Right atrium auricular region (tissue), 2 donors: ENCODE measurements around the gene KCNJ2. TPM values are rescaled to one million over a fixed set of nuclear protein-coding genes. Genes with fewer than 3 reads are reported as not detected.

Experiments used
- DNase-seq: peaks from one replicate; pipeline ENCODE4 v3.0.0-alpha.2; 2019; ENCODE audit warnings: low spot score
- H3K27ac ChIP-seq, 2 donors: fragments of 200-600 bp; sonication (generic); 1 replicate in 1 of 2; 2 replicates in 1 of 2; pipeline ENCODE4 v1.5.1; 2016 to 2019
- H3K27me3 ChIP-seq, 2 donors: fragments of 200-600 bp; sonication (generic); one replicate each; pipeline versions ENCODE4 v1.5.1 to v1.6.0; 2017 to 2019
- H3K36me3 ChIP-seq: fragments of 200-600 bp; sonication (generic); one replicate; pipeline ENCODE4 v1.5.1; 2016
- H3K4me1 ChIP-seq, 2 donors: fragments of 200-600 bp; sonication (generic); one replicate each; pipeline versions ENCODE4 v1.5.1 to v1.6.0; 2017 to 2019
- H3K4me3 ChIP-seq, 2 donors: fragments of 200-600 bp; sonication (generic); 1 replicate in 1 of 2; 2 replicates in 1 of 2; pipeline ENCODE4 v1.5.1; 2017 to 2019; ENCODE audit warnings: mild to moderate bottlenecking in 1 of 2, moderate library complexity in 1 of 2
- H3K9me3 ChIP-seq, 2 donors: fragments of 200-600 bp; sonication (generic); one replicate each; pipeline ENCODE4 v1.5.1; 2019
- total RNA-seq, 2 donors: library from RNA; depleted of rRNA; stranded (reverse); fragments of >200 nt; gene quantifications; one replicate each; pipeline ENCODE4 v1.1.0, GENCODE V29; 2016
- TF ChIP-seq, protein P1 (sequence below), 2 donors: fragments of 200-600 bp; sonication (generic); IDR thresholded peaks; one replicate each; pipeline ENCODE4 v1.5.1; 2019; ENCODE audit warnings: antibody characterized with exemption in 2 of 2

Gene KCNJ2
- total RNA-seq, result 10 to 100 TPM in 1 of 2 donors, 1 to 10 TPM in 1; 7.2 to 10.7 TPM

DNA sequence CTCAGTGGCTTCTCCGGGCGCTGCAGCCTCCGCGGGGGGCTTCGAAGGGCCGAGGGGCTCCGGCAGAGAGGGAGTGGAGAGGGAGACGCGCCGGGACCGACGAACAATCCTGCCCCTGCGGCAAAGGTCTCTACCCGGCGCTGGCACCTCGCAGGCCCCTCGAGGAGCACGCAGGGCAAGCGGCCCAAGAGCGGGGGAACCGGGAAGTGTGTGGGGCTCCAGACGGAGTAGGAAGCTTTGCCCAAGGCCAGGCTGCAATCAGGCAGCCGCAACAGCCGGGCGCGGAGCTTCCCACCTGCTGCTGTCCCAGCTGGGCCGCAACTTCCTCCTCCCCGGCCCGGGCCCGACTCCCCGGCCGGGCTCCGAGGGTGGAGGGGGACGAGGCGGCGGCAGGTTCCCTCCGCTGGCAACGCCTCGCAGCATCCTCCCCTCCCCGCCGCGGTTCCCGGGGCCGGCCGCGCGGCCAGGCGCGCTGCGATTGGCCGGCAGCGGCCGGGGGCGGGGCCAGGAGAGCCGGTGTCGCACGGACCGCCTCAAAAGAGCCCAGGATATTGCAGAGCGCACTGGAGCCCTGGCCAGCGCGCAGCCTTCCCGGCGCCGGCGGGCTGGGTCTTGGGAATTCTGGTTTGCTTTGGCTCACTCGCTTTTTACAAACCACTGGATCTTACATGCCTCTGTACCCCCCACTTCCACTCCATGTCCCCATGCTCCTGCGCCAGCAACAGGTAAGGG is at the start of gene KCNJ2:
Gene KCNJ2 (plus strand): TSS at position 556 of the 732 bp plus-strand sequence. CDS start 5,508 bp downstream, outside the sequence.
- Histone ChIP-seq H3K9me3 (no peaks in the 10 kb centered on the region), H3K4me3 (peak within 1 kb of the TSS; percentile 48 to 71), H3K36me3 (no peaks in the 10 kb centered on the region), H3K27ac (peak within 1 kb of the TSS; percentile 86 to 87), H3K4me1 (peaks cover 0 to 12% of the 10 kb centered on the region in 2 donors), H3K27me3 (no peaks in the 10 kb centered on the region)
- TF ChIP-seq, protein P1, sequence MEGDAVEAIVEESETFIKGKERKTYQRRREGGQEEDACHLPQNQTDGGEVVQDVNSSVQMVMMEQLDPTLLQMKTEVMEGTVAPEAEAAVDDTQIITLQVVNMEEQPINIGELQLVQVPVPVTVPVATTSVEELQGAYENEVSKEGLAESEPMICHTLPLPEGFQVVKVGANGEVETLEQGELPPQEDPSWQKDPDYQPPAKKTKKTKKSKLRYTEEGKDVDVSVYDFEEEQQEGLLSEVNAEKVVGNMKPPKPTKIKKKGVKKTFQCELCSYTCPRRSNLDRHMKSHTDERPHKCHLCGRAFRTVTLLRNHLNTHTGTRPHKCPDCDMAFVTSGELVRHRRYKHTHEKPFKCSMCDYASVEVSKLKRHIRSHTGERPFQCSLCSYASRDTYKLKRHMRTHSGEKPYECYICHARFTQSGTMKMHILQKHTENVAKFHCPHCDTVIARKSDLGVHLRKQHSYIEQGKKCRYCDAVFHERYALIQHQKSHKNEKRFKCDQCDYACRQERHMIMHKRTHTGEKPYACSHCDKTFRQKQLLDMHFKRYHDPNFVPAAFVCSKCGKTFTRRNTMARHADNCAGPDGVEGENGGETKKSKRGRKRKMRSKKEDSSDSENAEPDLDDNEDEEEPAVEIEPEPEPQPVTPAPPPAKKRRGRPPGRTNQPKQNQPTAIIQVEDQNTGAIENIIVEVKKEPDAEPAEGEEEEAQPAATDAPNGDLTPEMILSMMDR (IDR thresholded peaks at IDR 0.05), result no peak
- DNase-seq, result peak; percentile 83

DNA sequence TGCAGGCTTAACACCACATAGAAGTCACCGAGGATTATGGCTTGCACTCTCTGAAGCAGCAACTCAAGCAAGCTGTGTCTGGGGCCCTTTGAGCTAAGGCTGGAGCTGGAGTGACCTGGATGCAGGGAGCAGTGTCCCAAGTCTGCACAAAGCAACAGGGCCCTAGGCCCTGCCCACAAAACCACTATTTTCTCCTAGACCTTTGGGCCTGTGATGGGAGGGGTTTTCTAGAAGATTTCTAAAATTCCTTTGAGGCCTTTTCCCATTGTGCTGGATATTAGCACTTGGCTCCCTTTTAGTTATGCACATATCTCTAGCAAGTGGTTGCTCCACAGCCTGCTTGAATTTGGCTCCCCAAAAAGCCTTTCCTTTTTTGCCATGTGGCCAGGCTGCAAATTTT is 49.8 kb upstream of the KCNJ2 start:
- no peak for DNase-seq
- no peaks in the 10 kb centered on the region for H3K4me1 ChIP-seq

DNA sequence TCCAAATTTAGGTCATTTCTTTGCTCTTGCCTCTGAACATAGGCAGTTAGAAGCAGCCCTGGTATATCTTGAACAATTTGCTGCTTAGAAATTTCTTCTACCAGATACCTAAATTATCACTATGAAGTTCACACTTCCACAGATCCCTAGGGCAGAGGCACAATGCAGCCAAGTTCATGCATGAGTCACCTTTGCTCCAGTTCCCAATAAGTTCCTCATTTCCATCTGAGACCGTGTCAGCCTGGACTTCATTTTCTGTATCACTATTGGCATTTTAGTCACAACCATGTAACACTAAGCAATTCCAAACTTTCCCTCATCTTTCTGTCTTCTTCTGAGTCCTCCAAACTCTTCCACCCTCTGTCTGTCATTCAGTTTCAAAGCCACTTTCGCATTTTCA is 49.3 kb upstream of the KCNJ2 start:
- H3K4me3 ChIP-seq, result no peak overlapping the region
- H3K9me3 ChIP-seq, result peaks cover 0 to 12% of the 10 kb centered on the region in 2 donors
- TF ChIP-seq, protein P1 (IDR thresholded peaks at IDR 0.05), result no peak
- H3K4me1 ChIP-seq, result no peaks in the 10 kb centered on the region
- H3K36me3 ChIP-seq, result no peaks in the 10 kb centered on the region
- no peak overlapping the region for H3K27ac ChIP-seq
- no peak for DNase-seq
- H3K27me3 ChIP-seq, result no peaks in the 10 kb centered on the region

More for the DNA sequence above, 49.8 kb upstream of the KCNJ2 start:
- Histone ChIP-seq H3K36me3 (no peaks in the 10 kb centered on the region), H3K27ac (no peak overlapping the region), H3K9me3 (peaks cover 0 to 12% of the 10 kb centered on the region in 2 donors), H3K27me3 (no peaks in the 10 kb centered on the region), H3K4me3 (no peak overlapping the region)
- TF ChIP-seq, protein P1 (IDR thresholded peaks at IDR 0.05), result no peak

DNA sequence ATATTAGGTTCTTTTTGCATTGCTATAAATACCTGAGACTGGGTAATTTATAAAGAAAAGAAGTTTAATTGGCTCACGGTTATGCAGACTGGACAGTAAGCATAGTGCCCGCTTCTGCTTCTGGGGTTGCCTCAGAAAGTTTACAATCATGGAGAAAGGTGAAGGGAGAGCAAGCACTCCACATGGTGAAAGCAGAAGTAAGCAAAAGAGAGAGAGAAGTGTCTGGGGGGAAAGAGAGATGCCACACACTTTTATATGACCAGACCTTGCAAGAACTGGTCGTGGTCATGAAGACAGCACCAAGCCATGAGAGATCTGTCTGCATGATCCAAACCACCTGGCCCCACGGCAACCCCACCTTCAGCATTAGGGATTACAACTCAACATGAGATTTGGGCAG is 48.9 kb upstream of the KCNJ2 start:
- Histone ChIP-seq H3K36me3 (no peaks in the 10 kb centered on the region), H3K27ac (no peak overlapping the region), H3K27me3 (no peaks in the 10 kb centered on the region), H3K4me1 (no peaks in the 10 kb centered on the region), H3K4me3 (no peak overlapping the region), H3K9me3 (peaks cover 0 to 12% of the 10 kb centered on the region in 2 donors)
- TF ChIP-seq, protein P1 (IDR thresholded peaks at IDR 0.05), result no peak
- no peak for DNase-seq

DNA sequence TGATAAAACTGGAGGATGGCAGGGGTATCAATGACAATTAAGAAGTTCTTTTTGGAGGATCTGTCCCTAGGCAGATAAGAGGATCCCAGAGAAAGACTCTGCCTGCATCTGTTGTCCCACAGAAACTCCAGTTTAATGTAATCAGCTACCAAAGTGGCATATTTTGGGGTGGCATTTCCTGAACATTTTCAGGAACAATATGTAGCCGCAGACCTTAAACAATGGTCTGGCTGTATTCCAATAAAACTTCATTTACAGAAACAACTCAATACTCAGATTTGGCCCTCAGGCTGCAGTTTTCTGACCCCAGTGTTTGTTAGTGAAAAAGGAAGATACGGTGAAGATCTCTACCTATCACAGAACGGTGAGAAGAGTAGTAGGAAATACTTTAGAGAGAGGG is 48.2 kb upstream of the KCNJ2 start:
- DNase-seq, result no peak
- Histone ChIP-seq H3K27ac (no peak overlapping the region), H3K4me3 (no peak overlapping the region), H3K27me3 (no peaks in the 10 kb centered on the region), H3K4me1 (no peaks in the 10 kb centered on the region), H3K9me3 (peaks cover 0 to 12% of the 10 kb centered on the region in 2 donors), H3K36me3 (no peaks in the 10 kb centered on the region)
- TF ChIP-seq, protein P1 (IDR thresholded peaks at IDR 0.05), result no peak
